Stimulated activated CD8-positive, alpha-beta memory T cell treated with anti-CD3 and anti-CD28 coated beads, Interleukin-15, amount 100 ng/mL, for 48 hours (primary cell): ENCODE results near the gene BPIFB2.
"Not testable (repeated sequence)": the region's sequence is repeated elsewhere in the genome, so short reads cannot be mapped to it uniquely, and the experiment has no call there.

Source experiments
- DNase-seq, 2 donors: peaks; one replicate each; pipeline ENCODE4 v3.0.0-alpha.2; 2020; ENCODE audit warnings: low read depth in 2 of 2

The BPIFB2 gene

DNA sequence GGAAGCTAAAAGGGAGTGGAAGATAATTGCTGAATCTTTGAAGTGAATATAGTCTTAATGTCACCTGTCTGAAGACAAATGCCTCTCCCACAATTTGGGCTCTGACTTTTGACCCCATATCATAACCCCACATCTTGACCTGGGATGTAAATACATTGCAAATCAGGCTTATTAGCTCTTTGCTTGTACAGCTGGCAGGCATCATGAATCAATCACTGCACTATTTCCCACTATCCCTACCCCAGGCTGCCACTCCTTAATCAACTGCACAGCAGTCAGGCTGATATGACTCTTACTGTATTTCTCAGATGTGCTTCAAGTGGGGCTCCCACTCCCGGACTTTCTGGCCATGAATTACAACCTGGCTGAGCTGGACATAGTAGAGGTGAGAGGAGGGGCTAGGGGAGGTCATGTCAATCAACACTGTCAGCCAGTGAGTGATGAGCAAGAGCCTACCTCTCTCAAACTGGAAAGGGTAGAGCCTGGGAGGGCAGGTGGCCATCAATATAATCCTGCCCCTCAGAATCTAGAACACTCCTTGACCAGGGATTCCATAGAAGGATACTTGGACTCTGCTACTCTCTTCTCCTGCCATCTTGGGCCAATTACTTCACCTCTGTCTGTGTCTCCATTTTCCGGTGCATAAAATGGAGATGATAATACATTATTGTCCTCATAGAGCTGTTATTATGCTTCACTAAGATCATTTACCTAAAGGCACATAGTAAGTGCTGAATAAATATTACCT lies 35.7 kb downstream of the BPIFB2 start:
- DNase-seq: no peak

DNA sequence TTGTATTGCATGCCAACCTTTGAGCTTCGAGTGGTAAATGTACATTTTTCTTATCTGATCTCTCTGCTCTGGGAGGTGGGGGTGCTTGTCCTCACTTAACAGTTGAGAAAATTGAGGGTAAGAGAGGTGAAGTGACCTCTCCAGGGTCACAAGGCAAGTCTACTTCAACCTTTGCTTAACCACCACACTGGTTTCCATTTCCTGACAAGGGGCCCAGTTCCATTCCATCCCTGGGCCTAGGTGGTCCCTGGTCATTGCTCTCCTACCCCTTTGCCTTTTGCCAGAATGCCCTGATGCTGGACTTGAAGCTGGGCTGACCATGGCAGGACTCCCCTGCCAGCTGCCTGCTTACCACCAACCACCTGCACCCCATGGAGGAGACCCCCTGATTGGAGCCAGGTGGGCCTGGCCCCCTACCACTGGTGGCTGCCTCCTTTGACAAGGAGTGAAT lies 36.3 kb downstream of the BPIFB2 start:
- no peak for DNase-seq

DNA sequence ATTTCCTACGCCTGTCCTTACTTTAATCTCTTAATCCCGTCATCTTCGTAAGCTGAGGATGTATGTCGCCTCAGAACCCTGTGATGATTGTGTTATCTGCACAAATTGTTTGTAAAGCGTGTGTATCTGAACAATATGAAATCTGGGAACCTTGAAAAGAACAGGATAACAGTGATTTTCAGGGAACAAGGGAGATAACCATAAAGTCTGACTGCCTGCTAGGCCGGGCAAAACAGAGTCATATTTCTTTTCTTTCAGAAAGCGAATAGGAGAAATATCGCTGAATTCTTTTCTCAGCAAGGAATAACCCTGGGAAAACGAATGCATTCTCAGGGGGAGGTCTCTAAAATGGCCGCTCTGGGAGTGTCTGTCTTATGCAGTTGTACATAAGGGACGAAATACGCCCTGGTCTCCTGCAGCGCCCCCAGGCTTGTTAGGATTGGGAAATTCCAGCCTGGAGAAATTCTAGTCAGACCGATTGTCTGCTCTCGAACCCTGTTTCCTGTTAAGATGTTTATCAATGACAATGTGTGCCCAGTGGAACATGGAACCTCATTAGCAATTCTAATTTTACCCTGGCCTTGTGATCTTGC lies 37.7 kb downstream of the BPIFB2 start:
- DNase-seq: not testable (repeated sequence)

DNA sequence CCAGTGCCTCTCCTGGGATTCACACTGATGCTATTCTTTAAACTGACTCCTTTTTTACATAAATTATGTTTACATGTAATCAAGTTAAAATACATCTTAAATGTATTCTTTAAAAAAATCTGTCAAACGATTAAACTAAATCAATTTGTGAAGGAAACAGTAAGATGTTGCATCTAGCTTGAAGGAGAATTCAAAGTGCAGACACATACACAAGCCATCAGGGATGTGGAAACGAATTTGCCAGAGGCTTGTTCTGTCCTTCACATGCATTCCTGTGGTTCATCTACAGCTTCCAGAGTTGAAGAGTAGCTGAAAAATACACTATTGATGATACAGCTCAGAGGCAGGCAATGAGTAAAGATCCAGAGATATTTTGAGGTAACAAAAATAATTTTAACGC lies 38.9 kb downstream of the BPIFB2 start:
- no peak for DNase-seq

DNA sequence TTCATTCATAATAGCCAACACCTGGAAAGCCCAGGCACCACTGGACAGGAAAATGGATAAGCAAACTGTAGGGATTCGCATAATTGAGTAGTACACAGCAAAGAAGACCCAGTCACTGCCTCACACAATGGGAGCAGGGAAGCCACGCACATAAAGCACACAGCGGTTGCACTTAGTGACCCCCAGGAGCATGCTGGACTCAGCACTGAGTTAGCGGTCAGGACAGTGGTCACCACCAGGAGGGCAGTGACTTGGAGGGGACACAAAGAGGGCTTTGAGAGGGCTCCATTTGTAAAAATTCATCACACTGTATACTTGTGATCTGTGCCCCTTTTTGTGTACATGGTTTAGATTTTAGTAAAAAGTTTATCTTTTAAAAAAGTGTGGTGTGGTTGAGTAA lies 43.8 kb downstream of the BPIFB2 start:
- no peak for DNase-seq

DNA sequence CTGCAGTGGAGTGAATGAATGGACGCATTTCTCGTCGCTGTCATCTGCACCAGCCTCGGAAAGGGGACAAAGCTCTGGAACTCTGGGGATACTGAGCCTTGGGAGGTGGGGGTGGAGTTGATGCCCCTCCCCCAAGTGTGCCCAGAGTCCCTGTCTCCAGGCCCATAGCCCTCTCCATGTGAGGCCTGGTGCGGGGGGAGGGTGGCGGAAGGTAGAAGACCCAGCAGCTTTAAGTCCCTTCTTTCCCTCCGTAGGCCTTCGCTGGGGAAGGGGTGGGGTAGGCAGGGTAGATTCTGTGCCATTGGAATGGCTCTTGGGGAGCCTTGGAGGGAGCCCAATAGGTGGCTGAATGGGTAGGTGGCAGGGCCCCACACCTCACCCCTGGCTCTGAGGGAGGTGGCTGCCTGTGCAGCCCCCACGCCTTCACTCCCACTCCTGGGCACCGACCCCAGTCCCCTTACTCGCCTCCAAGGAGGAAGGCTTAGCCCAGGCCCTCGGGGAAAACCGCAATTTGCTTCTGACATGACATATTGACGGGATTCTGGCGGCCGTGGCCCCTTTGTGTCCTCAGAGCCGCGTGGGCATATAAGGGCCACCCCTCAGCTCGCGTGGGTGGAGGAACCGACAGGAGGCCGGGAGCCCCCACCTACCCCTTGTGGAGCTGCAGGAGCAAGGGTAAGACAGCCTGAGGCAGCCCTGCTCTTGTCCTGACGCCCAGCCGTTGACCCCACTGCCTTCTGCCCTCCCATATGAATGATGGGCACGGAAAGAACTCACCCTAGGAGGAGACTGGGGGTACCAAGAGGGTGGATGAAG lies 46.0 kb downstream of the BPIFB2 start, which contains the start of gene BPIFB3:
BPIFB3 (plus strand) TSS at position 613 of the 816 bp plus-strand sequence. CDS start 1,533 bp downstream, outside the sequence.
- DNase-seq: no peak

DNA sequence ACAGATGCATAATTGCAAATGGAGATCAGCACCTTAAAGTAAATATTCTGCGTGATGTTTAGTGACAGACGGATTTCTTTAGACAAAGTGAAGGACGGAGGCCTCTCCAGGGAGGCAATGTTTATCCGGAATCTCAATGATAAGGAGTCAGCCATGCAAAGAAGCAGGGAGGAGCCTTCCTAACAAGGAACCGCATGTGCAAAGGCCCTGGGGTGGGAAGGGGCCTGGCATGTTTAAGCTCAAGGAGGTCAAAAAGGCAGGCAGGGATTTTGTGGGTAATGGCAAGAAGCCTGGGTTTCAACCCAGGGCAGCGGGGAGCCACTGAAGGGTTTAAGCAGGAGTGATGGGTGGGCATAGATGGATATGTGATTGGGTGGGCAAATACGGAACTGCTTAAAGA lies 46.9 kb downstream of the BPIFB2 start:
- DNase-seq: no peak

DNA sequence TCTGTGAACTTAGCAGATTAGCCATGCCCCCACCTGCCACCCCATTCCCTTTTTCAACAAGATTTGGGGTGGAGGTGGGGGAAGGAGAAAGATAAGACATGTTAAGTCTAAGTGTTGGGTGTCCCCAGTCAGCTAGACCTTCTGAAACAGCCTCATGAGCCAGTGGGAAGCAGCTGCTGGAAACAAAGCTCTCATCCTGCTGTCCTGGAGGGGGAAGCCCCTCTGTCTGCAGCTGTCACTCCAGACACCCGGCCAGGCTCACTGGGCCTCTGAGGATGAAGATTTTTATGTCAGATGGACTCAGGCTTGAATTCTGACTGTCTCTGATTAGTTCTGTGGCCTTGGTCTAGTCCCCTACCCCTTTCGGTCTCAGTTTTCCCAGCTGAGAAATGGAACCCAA lies 47.3 kb downstream of the BPIFB2 start:
- DNase-seq: no peak

DNA sequence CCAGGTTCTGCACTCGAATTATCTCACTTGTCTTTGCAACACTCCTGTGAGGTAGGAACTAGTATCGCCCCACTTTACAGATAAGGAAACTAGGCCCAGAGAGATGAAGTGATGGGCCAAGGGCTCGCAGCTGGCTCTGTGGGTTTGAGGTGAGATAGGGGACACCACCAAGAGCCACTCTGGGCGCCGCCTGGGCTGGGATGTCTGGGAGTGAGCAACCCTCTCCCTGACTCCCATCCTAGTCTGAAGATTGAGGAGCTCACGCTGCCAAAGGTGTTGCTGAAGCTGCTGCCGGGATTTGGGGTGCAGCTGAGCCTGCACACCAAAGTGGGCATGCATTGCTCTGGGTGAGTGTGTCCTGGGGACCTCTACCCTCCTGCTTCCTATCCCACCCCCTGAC lies 51.6 kb downstream of the BPIFB2 start:
- no peak for DNase-seq

DNA sequence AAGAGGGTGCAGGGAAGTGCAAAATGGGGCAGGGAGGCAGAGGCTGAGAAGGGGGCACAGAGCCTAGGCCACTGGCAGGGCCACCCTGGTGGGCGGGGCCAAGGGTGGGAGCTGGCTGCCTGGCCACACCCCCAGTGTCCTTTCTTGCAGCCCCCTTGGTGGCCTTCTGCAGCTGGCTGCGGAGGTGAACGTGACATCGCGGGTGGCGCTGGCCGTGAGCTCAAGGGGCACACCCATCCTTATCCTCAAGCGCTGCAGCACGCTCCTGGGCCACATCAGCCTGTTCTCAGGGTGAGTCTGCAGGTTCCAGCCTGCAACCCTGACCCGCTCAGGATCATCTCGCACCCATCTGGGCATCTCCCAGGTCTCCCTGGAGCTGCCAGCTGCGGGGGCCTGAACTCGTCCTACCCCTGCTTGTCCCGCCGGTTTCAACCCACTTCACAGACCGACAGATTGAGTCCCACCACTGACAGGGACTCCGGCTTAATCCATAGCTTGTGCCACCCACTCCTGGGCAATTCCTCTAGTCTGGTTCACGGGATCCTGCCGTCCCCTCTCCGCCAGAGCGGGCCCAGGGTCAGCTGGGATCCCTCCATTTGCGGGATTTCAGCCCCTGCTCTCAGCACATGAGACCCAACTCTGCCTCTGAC lies 52.4 kb downstream of the BPIFB2 start:
- no peak for DNase-seq

DNA sequence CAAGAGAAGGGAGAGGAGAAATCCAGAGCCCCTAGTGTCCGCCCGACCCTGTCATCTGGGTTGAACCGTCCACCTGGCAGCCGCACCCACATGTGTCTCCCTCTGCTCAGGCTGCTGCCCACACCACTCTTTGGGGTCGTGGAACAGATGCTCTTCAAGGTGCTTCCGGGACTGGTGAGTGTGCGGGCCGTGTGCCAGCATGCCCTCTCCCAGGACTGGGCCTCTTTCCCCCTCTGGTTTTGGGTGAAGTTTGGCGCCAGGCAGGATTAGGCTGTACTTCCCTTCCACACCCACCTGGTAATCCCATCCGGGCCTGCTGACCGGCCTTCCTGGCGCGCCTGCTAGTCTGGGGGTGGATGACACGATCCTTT lies 54.1 kb downstream of the BPIFB2 start:
- DNase-seq: no peak

DNA sequence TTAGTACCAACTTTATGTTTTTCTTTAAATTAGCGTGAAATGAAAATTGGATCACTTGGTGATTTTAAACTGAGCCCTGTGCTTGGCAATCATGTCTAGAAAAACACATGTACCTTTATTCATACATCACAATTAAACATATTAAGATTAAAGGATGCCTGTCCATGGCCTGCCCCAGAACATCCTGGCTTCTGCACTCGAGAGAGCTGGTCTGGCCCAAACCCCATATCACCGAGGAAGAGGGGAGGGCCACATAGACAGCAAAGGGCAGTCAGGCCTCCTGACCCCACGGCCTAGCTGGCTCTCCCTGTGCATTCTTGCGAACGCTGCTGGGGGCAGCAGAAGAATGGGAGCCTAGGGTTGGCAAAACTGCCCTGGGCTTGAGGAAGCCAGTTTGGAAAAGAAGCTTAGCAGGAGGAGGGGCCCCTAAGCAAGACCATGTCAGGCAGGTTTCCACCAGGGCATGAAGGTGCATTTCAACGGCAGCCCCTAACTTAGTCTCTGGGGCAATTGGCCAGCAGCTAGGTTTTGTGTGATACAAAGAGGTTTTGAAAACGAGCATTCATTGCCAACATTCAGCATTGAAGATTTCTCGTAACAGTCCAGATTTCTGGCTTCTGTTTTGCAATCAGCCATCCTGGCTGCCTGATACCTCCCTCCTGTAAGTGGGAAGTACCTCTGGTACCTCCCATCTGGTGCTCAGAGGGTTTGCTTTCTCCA lies 54.8 kb downstream of the BPIFB2 start:
- no peak for DNase-seq

DNA sequence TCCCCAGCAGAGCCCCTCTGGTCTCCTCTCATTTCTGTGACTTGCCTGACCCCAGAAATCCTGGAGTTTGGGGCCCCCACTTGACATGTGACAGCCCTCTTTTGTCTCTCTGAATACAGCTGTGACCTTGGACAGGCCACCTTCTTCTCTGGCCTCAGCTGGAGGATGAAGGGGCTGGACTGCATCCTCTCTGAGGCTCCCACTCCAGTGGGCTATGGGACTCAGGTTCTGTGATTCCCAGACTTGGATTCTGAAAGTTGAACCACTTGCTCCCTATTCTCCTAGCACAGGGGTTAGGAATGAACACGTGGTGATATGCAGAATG lies 55.3 kb downstream of the BPIFB2 start:
- no peak for DNase-seq

DNA sequence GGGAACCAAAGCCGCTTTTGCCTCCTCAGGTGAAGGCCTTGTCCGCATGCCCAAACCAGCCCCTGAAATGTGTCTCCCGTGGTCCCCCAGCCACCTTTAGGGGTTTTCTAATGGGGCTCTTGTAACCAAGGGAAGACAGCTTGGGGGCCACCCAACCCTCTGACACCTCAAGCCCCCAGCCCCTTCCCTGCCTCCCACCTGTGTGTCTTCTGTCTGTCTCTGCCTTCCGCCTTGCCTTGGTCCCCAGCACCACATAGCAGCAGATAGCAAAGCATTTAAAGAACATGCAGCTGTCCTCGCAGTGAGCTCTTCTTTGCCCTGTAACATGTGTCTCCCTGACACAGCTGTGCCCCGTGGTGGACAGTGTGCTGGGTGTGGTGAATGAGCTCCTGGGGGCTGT lies 55.8 kb downstream of the BPIFB2 start:
- DNase-seq: no peak

DNA sequence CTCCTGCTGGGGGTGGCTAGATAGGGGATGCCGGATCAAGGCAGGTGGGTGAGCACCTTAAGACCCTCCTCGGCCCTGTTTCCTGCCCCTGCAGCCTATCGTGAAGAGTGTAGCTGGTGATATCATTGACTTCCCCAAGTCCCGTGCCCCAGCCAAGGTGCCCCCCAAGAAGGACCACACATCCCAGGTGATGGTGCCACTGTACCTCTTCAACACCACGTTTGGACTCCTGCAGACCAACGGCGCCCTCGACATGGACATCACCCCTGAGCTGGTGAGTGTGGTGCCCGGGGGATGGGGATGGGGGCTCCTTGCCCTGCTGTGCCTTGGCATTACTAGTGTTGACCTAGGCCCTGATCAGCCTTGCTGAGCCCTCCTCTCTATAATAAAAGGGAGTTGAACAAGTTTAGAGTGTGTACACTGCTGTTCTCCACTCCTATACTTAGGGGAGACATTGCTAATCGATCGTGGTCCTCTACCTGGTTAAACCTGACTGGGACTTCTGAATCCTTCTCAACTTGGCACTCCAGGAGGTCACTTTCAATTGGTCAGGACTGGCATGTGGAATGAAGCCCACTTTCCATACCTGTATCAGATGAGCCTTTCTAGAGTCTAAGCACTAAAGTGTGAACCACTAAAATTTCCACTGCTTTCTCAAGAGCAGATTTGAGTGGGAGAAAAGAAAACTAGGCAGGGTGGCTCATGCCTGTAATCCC lies 57.2 kb downstream of the BPIFB2 start:
- no peak for DNase-seq

DNA sequence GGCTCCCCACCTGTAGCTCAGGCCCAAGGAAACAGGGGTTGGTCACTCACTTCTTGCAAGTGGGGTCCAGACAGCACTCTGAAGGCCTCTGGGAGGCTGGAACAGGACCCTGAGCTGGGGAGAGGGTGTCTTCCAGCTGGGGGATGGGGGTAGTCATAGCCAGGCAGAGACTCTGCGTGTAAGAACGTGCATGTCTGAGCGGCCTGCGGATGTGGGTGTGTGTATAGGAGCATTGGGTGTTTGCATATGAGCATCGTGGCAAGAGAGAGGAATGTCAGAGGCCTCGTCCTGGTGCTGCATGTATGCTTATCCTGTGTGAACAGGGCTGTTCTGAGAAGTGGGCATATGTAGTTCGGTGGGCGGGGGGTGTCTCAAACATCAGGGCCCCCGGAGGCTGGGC lies 58.3 kb downstream of the BPIFB2 start:
- no peak for DNase-seq

DNA sequence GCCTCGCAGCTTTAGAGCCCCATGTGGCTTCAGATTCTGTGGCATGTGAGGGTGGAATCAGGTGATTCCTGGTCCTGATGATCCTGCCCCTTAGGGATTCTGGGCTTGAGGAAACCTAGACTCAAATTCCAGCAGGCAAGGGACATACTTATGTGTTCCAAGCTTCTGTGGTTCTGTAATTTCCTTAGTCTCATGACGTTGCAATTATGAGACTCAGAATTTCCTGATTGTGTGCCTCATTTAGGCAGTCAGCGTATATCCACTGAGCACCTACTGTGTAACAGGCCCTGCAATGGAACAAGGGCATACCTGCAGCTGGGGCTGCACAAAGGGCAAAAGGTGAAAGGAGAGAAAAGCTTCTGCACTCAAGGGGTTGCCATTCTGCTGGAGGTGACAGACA lies 60.3 kb downstream of the BPIFB2 start:
- DNase-seq: no peak

DNA sequence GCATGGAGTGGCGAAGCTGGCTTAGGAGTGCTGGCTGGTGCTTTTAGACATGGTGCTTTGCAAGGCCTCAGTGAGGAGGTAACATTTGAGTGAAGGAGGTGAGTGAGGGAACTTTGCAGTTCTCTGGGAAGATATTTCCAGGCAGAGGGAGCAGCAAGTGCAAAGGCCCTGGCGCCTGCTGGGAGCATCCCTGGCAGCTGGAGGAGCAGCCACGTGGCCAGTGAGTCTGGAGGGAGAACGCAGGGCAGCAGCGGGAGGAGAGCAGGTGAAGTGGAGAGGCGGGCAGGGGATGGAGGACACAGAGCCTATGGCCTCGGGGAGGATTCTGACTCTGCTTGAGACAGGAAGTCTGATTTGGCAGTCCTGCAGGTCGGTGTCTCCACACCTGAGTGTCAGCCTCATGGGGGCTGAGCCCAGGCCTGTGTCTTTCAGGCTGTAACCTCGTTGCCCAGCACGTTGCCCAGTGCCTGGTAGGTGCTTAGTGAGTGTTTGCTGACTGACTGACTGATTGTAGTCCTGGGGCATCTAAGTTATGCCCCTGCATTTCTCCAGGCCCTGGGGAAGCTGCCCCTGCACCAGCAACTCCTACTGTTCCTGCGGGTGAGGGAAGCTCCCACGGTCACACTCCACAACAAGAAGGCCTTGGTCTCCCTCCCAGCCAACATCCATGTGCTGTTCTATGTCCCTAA lies 60.9 kb downstream of the BPIFB2 start:
- no peak for DNase-seq

DNA sequence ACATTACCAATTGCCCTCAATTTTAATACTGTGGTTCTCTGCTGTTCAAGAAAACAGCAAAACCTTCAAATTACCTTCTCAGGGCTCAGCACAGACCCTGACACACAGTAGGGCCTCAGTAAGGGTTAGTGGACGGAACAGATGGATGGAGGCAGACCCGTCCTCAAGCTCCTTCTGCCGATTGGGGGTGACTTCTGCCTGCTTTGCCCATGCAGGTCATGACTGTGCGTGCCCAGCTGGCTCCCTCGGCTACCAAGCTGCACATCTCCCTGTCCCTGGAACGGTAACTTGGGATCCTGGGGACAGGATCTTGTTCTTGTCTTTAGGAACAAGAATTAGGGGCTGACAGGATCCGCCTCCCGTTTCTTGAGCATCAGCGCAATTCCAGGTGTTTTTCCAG lies 62.2 kb downstream of the BPIFB2 start:
- no peak for DNase-seq
